GM19193 (cell line): ENCODE data around the gene FILIP1.

ENCODE experiments used
- POLR2A ChIP-seq: IDR thresholded peaks from 4 replicates; pipeline ENCODE4 v1.6.1; 2011; ENCODE audit not compliant: insufficient read depth, insufficient read length; ENCODE audit errors: extremely low read depth

FILIP1 gene

GRCh38 chr6:75331151-75331550 lies 162.4 kb downstream of the FILIP1 start:
- no peak for TF ChIP-seq POLR2A

GRCh38 chr6:75329703-75330102 lies 163.9 kb downstream of the FILIP1 start:
- no peak for TF ChIP-seq POLR2A

- TF ChIP-seq POLR2A = no peak
These were observed 165.8 kb downstream of the FILIP1 start for GRCh38 chr6:75327807-75328206.

- TF ChIP-seq POLR2A = no peak
These were observed 166.9 kb downstream of the FILIP1 start for GRCh38 chr6:75326557-75327258.

GRCh38 chr6:75318900-75319299 lies 174.7 kb downstream of the FILIP1 start:
- no peak for TF ChIP-seq POLR2A

- TF ChIP-seq POLR2A = no peak
These were observed 175.9 kb downstream of the FILIP1 start for GRCh38 chr6:75317503-75318206.

GRCh38 chr6:75315978-75316377 lies 177.6 kb downstream of the FILIP1 start:
- no peak for TF ChIP-seq POLR2A

- TF ChIP-seq POLR2A = no peak
These were observed 185.2 kb downstream of the FILIP1 start for GRCh38 chr6:75308250-75308988.

- no peak for TF ChIP-seq POLR2A
These were observed 186.1 kb downstream of the FILIP1 start for GRCh38 chr6:75307364-75308004.

- TF ChIP-seq POLR2A = no peak
These were observed 187.5 kb downstream of the FILIP1 start for GRCh38 chr6:75306064-75306463.

- TF ChIP-seq POLR2A = no peak
These were observed 188.0 kb downstream of the FILIP1 start for GRCh38 chr6:75305573-75305972.

GRCh38 chr6:75302280-75302679 lies 191.3 kb downstream of the FILIP1 start:
- TF ChIP-seq POLR2A = no peak

GRCh38 chr6:75301537-75301936 lies 192.1 kb downstream of the FILIP1 start:
- no peak for TF ChIP-seq POLR2A

- TF ChIP-seq POLR2A = no peak
These were observed 192.5 kb downstream of the FILIP1 start for GRCh38 chr6:75301088-75301487.

GRCh38 chr6:75300531-75300855 lies 193.1 kb downstream of the FILIP1 start:
- no peak for TF ChIP-seq POLR2A
